CD4-positive, alpha-beta T cell treated with Interleukin-6 for 4 hours (primary cell): ENCODE data around the gene ATP6V0B.

ENCODE experiments used
- DNase-seq: peaks from one replicate; pipeline ENCODE4 v3.0.0-alpha.2; 2020; ENCODE audit warnings: mixed read lengths

ATP6V0B gene

GRCh38 chr1:43987159-43987902, 12.6 kb downstream of the ATP6V0B start:
- no peak for DNase-seq

- no peak for DNase-seq
Measured at GRCh38 chr1:43990271-43991199, 15.8 kb downstream of the ATP6V0B start.

GRCh38 chr1:43991200-43991475, 16.4 kb downstream of the ATP6V0B start:
- DNase-seq, result no peak

GRCh38 chr1:43991476-43992231, 16.9 kb downstream of the ATP6V0B start, which contains the start of gene CCDC24:
Gene CCDC24 (plus strand): TSS chr1:43991599. CDS start chr1:43991879, 280 bp downstream.
- DNase-seq, result peak; percentile 83

- no peak for DNase-seq
Measured at GRCh38 chr1:43992232-43992995, 17.7 kb downstream of the ATP6V0B start.

- no peak for DNase-seq
Measured at GRCh38 chr1:43993206-43993914, 18.6 kb downstream of the ATP6V0B start.

- DNase-seq, result no peak
Measured at GRCh38 chr1:43994071-43994470, 19.3 kb downstream of the ATP6V0B start.

GRCh38 chr1:43994794-43995790, 20.3 kb downstream of the ATP6V0B start:
- DNase-seq, result no peak

GRCh38 chr1:43995984-43996732, 21.4 kb downstream of the ATP6V0B start:
- DNase-seq, result no peak

- DNase-seq, result no peak
Measured at GRCh38 chr1:43996733-43997115, 22.0 kb downstream of the ATP6V0B start.

- no peak for DNase-seq
Measured at GRCh38 chr1:43997295-43997999, 22.7 kb downstream of the ATP6V0B start.

- DNase-seq, result no peak
Measured at GRCh38 chr1:43998000-43998378, 23.2 kb downstream of the ATP6V0B start.

- no peak for DNase-seq
Measured at GRCh38 chr1:43999455-43999854, 24.7 kb downstream of the ATP6V0B start.

- no peak for DNase-seq
Measured at GRCh38 chr1:44000122-44000665, 25.4 kb downstream of the ATP6V0B start.

GRCh38 chr1:44002165-44002564, 27.4 kb downstream of the ATP6V0B start:
- DNase-seq, result no peak

- DNase-seq, result no peak
Measured at GRCh38 chr1:44002606-44003157, 27.9 kb downstream of the ATP6V0B start.

GRCh38 chr1:44008259-44008658, 33.5 kb downstream of the ATP6V0B start:
- DNase-seq, result no peak

- DNase-seq, result no peak
Measured at GRCh38 chr1:44010935-44011471, 36.2 kb downstream of the ATP6V0B start.
